A673 (cell line): Measurements from ENCODE around the gene UVSSA.

ENCODE experiments used
- CTCF ChIP-seq: fragments of 300-800, 200-600 bp; sonication (generic); conservative IDR thresholded peaks from 2 replicates; pipeline ENCODE4 v1.5.1; 2017; ENCODE audit warnings: low read depth, mild to moderate bottlenecking, antibody characterized with exemption, low read length, moderate library complexity, mixed read lengths
- EZH2 ChIP-seq: fragments of 200-600 bp; sonication (generic); IDR thresholded peaks from 2 replicates; pipeline ENCODE4 v1.6.1; 2017; ENCODE audit warnings: borderline replicate concordance, low read depth, mild to moderate bottlenecking, mixed read lengths, antibody characterized with exemption, low read length; ENCODE audit not compliant: poor library complexity, severe bottlenecking

GRCh38 chr4:1356181-1356998, 9.4 kb downstream of the UVSSA start:
- TF ChIP-seq CTCF: peak; percentile 85
- TF ChIP-seq EZH2: no peak
